ENCODE data around the gene SNTB2. TPM values are rescaled to one million over a fixed set of nuclear protein-coding genes. Genes with fewer than 3 reads are reported as not detected.

Gene SNTB2
- total RNA-seq, 1 donor from 2014 or later, result 13.0 TPM

Other genes with a start within 250 kb of the SNTB2 start
- 0.38 TPM for gene HAS3, start 81.5 kb upstream of the SNTB2 start, total RNA-seq
- 43.2 TPM for gene CHTF8, start 54.6 kb upstream of the SNTB2 start, total RNA-seq
- 25.6 TPM for gene UTP4, start 54.5 kb upstream of the SNTB2 start, total RNA-seq
- gene VPS4A, start 124.2 kb downstream of the SNTB2 start, total RNA-seq, result 27.1 TPM
- 5.7 TPM for gene PDF, start 143.4 kb downstream of the SNTB2 start, total RNA-seq
- gene COG8, start 152.4 kb downstream of the SNTB2 start, total RNA-seq, result 21.6 TPM
- 10.6 TPM for gene NIP7, start 152.6 kb downstream of the SNTB2 start, total RNA-seq
- 0.38 TPM for gene TMED6, start 164.6 kb downstream of the SNTB2 start, total RNA-seq
- 27.9 TPM for gene TERF2, start 198.8 kb downstream of the SNTB2 start, total RNA-seq
- 53.2 TPM for gene CYB5B, start 237.5 kb downstream of the SNTB2 start, total RNA-seq